ENCODE results near the gene KIF26B.
"Not testable (repeated sequence)": the region's sequence is repeated elsewhere in the genome, so short reads cannot be mapped to it uniquely, and the experiment has no call there.

KIF26B gene

DNA sequence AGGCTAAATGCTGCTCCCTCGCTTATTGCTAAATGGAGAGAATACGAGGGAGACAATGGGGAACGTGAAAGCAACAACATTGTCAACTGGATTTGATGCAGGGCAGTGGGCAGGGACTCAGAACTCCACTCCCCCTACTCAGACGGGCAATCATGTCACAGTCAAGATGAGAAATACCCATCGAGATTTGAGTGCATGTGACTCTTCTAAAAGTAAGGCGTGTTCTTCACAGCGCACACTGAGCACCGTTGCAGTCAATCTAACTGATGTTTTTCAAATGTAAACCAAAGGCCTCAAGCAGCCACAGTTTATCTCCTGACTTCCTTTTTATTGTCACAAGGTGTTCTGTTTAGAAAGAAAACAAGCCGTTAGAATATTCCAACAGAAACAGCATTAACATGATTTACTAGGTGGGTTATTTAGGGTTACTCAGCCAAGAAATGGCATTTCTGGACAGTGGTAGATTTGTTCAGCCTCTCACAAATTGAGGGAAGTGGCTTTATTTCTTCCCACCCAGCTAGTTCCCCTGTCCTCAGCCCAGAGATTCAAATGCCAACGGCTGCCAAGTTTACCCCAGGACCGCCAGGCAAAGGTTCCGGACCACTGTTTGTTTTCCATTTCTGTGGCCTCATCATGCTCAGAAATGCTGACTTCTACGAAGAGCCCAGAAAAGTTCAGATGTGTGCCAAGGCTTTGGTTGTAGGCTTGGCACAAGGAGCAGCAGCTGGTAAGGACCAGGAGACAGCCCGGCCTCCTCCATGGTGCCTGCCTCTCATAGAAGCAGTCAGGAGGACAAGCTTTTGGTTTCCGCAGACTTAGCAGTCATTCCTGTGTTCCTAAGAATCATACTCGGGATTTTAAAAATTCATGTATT lies 171.4 kb downstream of the KIF26B start:
- DNase-seq (ENCODE audit: low read depth): no peak

DNA sequence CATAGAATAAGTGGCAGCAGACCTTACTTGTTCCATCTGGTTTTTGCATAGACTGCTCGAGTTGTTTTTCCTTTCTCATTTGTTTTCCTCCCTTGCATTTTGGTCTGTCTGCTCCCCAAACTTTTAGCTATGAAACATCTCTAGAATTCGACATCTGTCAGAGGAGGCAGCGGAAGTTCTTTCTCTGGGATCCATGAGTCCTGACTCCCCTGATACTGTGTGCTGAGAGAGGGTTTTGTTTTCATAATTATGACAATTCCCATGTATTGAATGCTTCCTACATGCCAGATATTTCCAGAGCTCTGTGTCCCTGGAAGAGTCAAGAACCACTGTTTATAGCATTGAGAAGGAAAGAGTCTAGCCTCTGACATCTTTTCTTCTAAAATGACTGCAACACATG lies 172.6 kb downstream of the KIF26B start:
- no peak for DNase-seq (ENCODE audit: low read depth)

DNA sequence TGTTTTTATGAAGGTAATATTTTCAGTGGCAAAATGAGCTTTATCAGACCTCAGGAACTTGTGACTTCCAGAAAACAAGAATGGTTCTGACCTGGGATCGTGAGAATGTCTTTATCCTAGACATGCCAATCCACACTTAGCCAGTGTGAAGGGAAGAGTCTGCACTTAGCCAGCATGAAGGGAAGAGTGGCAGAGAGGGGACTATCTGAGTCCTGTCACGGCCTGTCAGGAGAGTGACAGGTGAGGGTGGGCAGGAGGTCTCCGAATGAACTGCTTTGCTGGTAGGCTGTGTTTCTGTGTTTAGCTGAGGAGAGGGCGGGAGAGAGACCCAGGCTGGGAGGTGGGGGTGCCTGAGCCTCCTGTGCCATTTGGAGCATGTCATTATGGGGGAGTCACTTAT lies 173.1 kb downstream of the KIF26B start:
- no peak for DNase-seq (ENCODE audit: low read depth)

DNA sequence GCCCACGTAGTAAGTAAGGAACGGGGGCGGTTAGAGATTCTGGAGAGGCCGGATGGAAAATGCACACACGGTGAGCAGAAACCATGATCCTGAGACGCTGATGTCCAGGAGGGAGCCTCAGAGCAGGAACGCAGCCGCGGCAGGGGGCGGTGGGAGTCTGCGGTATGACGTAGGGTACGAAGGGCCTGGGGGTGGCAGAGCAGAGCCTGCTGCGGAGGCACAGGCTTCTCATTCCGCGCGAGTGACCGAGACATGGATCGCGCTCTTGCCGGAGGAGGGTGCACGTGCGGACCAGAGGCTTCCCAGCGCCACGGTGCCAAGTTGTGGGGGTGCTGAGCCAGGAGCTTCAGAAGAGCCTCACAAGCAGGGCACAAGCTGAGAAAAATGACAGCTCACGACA lies 176.2 kb downstream of the KIF26B start:
- no peak for DNase-seq (ENCODE audit: low read depth)

DNA sequence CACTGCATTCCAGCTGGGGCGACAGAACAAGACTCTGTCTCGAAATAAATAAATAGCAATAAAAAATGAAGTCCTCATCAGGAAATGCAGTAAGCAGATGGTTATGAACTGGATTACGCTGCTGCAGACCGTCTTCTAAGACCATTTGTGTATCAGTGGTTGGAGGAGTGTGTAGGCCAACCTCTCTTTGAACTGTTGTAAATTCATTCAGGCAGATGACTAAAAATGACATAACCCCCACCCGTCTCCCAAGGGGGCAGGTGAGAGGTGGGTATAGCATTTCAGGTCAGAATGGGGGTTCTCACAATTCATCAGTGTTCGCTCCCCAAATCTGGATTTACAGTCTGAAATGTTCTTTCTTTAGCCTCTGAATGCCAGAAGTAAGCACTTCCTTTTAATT lies 177.3 kb downstream of the KIF26B start:
- DNase-seq (ENCODE audit: low read depth): no peak

DNA sequence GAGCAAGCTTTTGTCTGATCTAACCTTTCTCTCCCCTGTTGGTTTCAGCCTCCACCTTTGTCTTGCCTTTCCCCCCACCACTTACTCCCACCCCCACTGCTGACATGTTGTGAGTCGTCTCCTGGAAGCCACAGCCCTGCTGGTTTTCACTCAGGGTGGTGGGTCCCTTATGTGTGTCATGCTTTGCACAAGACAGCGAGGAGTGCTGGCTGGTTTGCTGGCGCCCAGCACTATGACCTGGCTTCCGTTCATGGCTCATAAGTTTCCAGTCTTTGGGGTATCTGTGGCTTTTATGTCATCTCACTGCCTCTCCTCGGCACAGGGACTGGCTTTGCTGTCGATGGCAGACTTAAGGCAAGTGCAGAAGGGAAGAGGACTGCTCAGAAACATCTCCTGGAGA lies 177.7 kb downstream of the KIF26B start:
- DNase-seq (ENCODE audit: low read depth): no peak

DNA sequence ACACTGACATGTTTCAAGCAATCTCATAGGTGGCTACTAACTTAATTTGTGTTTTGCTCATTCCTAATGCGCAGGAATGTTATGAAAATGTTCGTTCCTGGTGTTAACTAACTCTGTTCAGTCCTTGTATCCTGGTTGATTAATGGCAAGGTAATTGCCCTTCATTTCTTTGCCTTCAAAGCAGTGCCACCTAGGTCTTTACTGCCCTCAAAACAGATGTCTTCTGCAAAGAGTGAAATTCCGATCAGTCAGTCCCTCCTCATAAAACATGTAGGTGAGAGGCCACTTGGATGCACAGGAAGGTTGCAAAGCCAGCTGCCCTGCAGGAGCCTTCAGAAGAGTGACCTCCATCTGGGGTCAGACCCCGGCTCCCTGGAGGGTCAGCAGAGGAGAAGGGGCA lies 179.4 kb downstream of the KIF26B start:
- no peak for DNase-seq (ENCODE audit: low read depth)

DNA sequence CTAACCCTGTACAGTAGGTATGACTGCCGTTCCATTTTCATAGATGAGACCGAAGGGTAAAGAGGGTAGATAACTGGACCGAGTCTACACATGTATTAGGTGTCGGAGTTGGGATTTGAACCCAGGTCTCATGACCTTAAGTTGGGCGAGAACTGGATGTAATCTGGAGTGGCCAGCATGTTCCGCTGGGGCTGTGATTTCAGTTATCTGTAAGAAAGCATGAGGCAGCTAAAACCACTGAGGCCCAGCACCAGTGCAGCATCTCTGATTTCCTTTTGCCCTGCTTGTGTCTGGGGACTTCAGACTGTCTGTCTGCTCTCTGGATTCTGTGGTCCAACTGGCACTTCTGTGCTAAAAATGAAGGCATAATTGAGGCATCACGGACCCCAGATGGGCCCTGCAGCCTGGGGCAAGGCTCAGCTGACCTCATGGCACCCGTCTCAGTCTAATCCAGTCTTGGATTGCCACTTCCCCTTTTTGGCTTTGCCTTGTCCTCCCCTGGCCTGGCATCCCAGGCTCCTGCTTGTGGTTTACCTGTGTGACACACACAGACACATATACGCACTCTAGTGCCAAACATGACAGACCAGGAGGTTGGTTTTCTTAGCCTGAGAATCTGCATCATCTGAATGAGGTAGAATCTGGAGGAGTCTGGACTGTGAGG lies 180.2 kb downstream of the KIF26B start:
- no peak for DNase-seq (ENCODE audit: low read depth)

DNA sequence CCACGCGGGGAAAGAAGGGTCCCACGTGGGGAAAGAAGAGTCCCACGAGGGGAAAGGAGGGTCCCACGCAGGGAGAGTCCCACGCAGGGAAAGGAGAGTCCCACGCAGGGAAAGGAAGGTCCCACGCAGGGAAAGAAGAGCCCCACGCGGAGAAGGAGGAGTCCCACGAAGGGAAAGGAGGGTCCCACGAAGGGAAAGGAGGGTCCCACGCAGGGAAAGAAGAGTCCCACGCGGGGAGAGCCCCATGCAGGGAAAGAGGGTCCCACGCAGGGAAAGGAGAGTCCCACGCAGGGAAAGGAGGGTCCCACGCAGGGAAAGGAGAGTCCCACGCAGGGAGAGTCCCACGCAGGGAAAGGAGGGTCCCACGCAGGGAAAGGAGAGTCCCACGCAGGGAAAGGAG lies 180.9 kb downstream of the KIF26B start:
- not testable (repeated sequence) for DNase-seq (ENCODE audit: low read depth)

DNA sequence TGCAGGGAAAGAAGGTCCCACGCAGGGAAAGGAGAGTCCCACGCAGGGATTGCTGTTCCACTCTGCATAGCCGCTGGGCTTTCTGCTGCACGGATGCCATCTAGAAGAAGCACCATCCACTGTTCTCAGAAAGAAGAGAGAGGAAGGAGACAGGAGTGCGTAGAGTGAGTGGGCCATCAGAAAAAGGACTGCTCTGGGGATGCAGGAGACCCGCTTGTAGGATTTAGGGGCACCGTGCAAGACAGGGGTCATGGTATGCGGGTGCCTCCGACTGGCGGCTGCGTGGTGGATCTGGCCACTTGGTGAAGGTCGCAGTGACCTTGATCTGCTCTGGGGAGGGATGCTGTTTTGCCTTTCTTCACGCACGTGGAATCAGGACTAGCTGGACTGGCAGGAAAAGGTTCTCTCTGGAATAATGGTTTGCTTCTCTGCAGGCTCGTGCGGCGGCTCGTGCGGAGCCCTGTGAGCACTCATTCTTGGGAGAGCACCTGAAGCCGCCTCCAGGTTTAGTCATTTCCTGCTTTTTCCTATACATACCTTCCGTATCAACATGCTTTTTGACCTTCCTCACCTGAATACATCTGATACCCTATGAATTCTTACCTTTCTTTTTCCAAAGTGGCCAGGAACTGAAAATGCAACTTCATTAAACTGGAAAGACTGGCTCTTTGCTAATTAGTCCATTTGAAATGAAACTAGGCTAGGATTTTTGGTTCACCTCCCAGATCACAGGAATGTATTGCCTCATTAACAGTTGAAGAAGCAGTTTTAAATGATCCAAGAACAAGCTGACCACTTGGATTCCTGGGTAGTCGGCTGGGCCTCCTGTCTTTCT lies 181.6 kb downstream of the KIF26B start:
- DNase-seq (ENCODE audit: low read depth): no peak

DNA sequence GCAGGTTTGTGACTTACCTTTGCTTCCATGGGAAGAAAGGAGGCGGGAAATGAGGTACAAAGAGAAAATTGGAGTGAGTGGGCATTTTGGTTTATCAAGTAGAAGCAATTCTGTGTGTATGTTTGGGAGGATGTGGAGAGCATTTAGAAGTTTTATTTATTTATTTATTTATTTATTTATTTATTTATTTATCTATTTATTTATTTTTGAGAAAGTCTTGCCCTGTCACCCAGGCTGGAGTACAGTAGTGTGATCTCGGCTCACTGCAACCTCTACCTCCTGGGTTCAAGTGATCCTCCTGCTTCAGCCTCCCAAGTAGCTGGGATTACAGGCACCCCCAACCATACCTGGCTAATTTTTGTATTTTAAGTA lies 182.2 kb downstream of the KIF26B start:
- DNase-seq (ENCODE audit: low read depth): not testable (repeated sequence)

DNA sequence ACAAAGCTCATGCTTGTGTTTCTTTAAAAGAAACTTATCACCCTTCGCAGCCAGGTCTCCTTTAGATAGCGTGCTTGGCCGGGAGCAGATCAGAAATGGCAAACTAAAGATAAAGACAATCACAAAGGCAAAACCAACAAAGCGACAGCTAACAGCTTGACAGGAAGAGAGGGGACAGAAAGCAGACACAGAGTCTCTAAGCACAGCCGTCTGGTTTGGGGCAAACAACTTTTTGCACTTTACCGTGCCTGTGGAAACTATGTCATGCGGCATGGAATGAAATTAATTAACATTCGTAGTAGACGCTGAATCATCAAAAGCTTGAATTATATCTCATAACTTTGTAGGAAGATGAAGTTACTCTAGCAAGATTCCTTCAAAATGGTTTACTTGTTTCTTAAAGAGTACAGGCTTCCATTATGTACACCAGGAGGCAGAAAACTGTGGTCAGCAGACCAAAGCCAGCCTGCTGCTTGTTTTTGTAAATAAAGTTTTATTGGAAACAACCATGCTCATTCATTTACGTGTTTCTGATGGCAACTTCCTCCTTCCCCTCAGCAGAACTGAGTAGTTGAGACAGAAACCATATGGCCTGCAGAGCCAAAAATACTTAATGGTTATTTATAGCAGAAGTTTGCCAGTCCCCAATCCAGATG lies 183.2 kb downstream of the KIF26B start:
- no peak for DNase-seq (ENCODE audit: low read depth)

DNA sequence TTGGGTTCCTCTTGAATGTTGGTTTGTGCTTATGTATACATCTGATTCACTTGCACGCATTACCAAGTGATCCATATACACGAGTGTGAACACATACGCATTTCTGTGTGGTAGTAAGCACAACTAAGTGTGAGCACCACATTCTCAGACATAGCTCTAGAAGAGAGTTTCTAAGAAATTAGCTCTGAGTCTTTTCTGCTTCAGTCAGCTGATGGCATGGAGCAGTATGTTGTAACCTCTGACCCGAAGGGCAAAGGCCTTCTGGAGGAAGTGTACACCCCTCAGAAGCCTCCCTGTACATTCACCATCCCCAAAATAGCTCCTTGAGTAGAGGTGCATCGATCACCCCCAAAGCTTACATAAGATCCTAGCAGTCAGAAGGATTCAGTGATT lies 183.7 kb downstream of the KIF26B start:
- DNase-seq (ENCODE audit: low read depth): no peak

DNA sequence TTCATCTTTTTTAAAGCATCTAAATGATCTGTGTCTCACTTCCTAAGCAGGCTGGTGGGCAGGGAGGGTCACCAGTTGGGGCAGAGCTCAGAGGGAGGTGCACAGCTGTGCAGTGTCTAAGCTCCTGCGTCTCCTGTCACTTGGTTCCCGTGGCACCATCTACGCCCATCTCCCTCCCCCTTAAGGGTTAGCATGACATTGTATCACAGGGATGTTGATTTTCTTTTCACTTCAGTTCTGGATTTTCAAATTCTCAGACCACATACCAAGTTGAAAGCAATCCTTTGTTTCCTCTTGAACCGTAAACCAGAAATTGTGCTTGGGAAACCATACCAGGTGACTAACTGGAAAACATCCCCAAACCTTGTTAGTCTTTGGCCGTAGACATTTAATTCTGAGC lies 187.0 kb downstream of the KIF26B start:
- DNase-seq (ENCODE audit: low read depth): no peak

DNA sequence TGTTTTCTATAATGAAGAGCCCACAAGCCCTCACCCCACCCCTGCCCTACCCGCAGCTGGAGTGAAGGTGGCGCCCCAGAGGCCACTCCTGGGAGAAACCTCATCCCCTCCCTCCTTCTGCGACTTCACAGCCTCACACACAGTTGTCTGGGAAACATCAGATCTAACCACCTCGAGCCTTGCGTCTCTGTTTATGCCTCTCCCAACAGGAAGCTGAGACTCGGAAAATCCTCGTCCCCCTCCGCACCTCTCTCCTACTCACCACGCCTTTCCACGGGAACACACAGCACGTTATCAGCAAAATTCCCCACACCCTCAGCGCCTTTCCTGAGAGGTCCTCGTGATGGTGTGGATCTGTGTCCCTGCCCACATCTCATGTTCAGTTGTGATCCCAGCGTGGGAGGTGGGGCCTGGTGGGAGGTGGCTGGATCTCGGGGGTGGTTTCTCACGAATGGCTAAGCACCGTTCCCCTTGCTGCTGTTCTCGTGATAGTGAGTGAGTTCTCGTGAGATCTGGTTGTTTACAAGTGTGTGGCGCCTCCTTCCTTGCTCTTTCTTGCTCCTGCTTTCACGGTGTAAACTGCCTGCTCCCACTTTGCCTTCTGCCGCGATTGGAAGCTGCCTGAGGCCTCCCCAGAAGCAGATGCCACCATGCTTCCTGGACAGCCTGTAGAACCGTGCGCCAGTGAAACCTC lies 190.6 kb downstream of the KIF26B start:
- no peak for DNase-seq (ENCODE audit: low read depth)

DNA sequence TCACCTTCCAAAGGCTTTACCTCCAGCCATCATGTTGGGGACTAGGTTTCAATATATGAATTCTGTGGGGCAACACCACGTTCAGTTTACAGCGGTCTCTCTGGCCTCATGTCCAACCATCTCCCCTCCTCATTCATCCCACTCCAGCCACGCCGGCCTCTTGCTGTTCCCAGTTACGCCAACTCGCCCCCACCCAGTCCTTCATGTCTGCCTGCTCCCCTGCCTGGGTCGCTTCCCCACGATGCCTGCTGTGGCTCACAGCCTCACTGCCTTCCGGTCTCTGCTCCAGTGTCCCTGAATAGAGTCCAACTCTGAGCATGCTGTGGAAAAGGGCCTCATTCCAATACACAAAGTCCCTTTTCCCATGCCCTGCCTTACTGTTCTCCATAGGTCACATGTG lies 193.8 kb downstream of the KIF26B start:
- no peak for DNase-seq (ENCODE audit: low read depth)

DNA sequence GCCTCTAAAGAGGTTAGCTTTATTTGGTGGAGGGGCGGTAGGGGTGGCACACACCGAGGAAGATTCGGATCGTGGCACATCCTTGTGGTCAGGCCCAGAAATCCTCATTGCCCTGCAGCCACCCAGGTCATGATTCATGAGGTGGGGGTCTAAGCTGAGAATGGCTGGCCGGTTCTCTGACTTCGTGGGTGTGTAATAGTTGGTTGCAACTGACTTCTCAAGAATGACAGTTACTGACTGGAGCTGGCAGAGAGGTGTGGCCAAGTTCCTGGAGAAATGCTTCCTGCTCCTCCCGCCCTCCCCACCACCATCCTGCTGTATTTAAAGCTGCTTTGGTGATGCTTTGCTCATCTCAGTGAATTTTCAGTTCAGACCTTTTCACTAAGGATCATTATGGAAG lies 198.6 kb downstream of the KIF26B start:
- no peak for DNase-seq (ENCODE audit: low read depth)

DNA sequence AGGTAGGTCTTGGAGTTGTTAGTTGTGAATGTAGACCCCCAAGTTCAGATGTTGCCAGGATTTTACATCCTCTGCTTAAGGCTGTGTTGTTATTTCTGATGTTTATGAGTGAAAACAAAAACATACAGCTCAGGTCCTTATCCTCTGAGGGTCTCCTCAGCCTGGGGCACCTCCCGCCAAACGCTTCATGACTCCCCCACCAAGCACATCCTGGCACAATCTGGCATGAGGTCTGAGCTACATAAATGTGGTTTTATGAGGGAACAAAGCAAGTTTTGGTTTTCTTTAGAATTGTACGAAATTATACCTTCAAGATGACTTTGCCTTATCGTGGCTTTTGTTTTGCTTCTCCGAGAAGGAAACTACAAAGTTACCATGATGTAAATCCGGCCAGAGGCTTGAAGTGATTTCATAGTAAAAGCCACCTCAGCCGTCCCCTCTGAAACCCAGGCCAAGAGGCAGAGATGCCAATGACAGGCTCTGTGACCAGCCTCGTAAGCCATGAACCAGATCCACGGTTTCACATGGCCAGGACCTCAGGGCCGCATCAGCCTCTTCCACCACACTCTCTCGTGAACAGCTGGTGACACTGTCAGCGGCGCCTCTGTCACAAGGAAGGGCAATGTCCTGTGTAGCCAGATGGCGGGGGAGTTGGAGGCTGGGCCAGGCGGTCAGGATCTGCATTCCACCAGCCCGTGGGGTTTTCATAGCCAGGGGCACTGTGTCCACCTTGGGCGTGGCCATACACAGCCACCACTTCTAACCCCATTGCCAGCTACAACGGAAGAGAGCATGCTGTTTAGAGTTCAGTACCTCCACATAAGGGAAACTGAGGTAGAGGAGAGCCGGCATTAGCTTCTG lies 199.4 kb downstream of the KIF26B start:
- DNase-seq (ENCODE audit: low read depth): no peak

DNA sequence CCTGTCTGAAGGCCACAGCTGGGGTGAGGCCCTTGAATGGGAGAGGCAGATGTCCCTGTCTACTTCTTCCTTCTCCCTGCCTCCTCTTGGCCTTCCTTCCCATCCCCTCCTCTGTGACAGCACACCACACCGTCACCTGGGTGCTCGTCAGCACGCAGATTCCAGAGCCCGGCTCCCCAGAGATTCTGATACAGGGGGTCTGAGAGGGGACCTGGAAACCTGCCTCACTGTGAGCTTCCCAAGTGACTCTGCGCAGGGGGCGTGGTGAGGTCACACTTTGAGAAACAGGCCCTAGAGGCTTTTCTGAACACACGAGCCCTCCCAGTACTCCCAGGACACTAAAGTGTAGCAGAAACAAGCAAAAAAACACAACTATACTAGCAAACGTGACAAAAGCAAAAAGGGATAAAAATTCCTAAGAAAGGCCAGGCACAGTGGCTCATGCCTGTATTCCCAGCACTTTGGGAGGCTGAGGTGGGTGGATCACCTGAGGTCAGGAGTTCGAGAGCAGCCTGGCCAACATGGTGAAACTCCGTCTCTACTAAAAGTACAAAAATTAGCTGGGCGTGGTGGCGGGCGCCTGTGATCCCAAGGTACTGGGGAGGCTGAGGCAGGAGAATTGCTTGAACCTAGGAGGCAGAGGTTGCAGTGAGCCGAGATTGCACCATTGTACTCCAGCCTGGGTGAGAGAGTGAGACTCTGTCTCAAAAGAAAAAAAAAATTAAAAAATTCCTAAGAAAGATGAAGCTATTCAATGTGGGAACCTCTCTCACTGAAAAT lies 201.3 kb downstream of the KIF26B start:
- not testable (repeated sequence) for DNase-seq (ENCODE audit: low read depth)

Data from HS-27A (cell line).